Measurements from ENCODE around the gene CTSV.
"Not testable (repeated sequence)": the region's sequence is repeated elsewhere in the genome, so short reads cannot be mapped to it uniquely, and the experiment has no call there.

Gene CTSV

GRCh38 chr9:97052735-97053134 is 13.8 kb upstream of the CTSV start:
- no peak for DNase-seq
- H3K27me3 ChIP-seq (ENCODE audit: insufficient read depth, low read depth, severe bottlenecking), result no peaks in the 10 kb centered on the region
- no peaks in the 10 kb centered on the region for H3K36me3 ChIP-seq
- no peak overlapping the region for H3K27ac ChIP-seq
- no peaks in the 10 kb centered on the region for H3K9me3 ChIP-seq (ENCODE audit: severe bottlenecking)
- H3K4me3 ChIP-seq (ENCODE audit: low read depth, low read length), result no peak overlapping the region
- no peak for TF ChIP-seq CTCF (IDR thresholded peaks at IDR 0.05; ENCODE audit: low read depth, low read length)

GRCh38 chr9:97046228-97046627 is 7.3 kb upstream of the CTSV start:
- no peak for DNase-seq
- Histone ChIP-seq H3K27ac (no peak overlapping the region), H3K27me3 (ENCODE audit: insufficient read depth, low read depth, severe bottlenecking) (no peaks in the 10 kb centered on the region), H3K36me3 (no peaks in the 10 kb centered on the region), H3K4me3 (ENCODE audit: low read depth, low read length) (no peak overlapping the region), H3K9me3 (ENCODE audit: severe bottlenecking) (peaks cover 12% of the 10 kb centered on the region)
- no peak for TF ChIP-seq CTCF (IDR thresholded peaks at IDR 0.05; ENCODE audit: low read depth, low read length)

- H3K9me3 ChIP-seq (ENCODE audit: severe bottlenecking), result peaks cover 12% of the 10 kb centered on the region
- no peak for DNase-seq
- H3K36me3 ChIP-seq, result no peaks in the 10 kb centered on the region
- H3K27me3 ChIP-seq (ENCODE audit: insufficient read depth, low read depth, severe bottlenecking), result no peaks in the 10 kb centered on the region
- no peak for TF ChIP-seq CTCF (IDR thresholded peaks at IDR 0.05; ENCODE audit: low read depth, low read length)
- no peak overlapping the region for H3K27ac ChIP-seq
- H3K4me3 ChIP-seq (ENCODE audit: low read depth, low read length), result no peak overlapping the region
Observed at GRCh38 chr9:97045300-97045699, 6.4 kb upstream of the CTSV start.

GRCh38 chr9:97041898-97042297 is 3.0 kb upstream of the CTSV start:
- H3K9me3 ChIP-seq (ENCODE audit: severe bottlenecking), result peaks cover 12% of the 10 kb centered on the region
- peaks cover 5% of the 10 kb centered on the region; the same call in 1 of the 2 replicates for H3K36me3 ChIP-seq
- no peaks in the 10 kb centered on the region for H3K27me3 ChIP-seq (ENCODE audit: insufficient read depth, low read depth, severe bottlenecking)
- H3K27ac ChIP-seq, result no peak overlapping the region
- no peak for TF ChIP-seq CTCF (IDR thresholded peaks at IDR 0.05; ENCODE audit: low read depth, low read length)
- no peak overlapping the region for H3K4me3 ChIP-seq (ENCODE audit: low read depth, low read length)
- no peak for DNase-seq

- no peaks in the 10 kb centered on the region for H3K27me3 ChIP-seq (ENCODE audit: insufficient read depth, low read depth, severe bottlenecking)
- peak overlapping the region; percentile 88 for H3K4me3 ChIP-seq (ENCODE audit: low read depth, low read length)
- DNase-seq, result peak; percentile 65
- H3K9me3 ChIP-seq (ENCODE audit: severe bottlenecking), result peaks cover 12% of the 10 kb centered on the region
- TF ChIP-seq CTCF (IDR thresholded peaks at IDR 0.05; ENCODE audit: low read depth, low read length), result no peak
- H3K27ac ChIP-seq, result peak overlapping the region; percentile 76
- H3K36me3 ChIP-seq, result peaks cover 15% of the 10 kb centered on the region
Observed at GRCh38 chr9:97039514-97039860, 545 bp upstream of the CTSV start.

GRCh38 chr9:97023505-97023904 is 15.4 kb downstream of the CTSV start:
- H3K9me3 ChIP-seq (ENCODE audit: severe bottlenecking); DNase-seq; H3K36me3 ChIP-seq; H3K4me3 ChIP-seq (ENCODE audit: low read depth, low read length); H3K27me3 ChIP-seq (ENCODE audit: insufficient read depth, low read depth, severe bottlenecking); H3K27ac ChIP-seq: not testable (repeated sequence)

- peak; percentile 87 for DNase-seq
- Histone ChIP-seq H3K4me3 (ENCODE audit: low read depth, low read length) (peak overlapping the region; percentile 70), H3K27ac (peak overlapping the region; percentile 87)
- not testable (repeated sequence) for H3K27me3 ChIP-seq (ENCODE audit: insufficient read depth, low read depth, severe bottlenecking); H3K9me3 ChIP-seq (ENCODE audit: severe bottlenecking); H3K36me3 ChIP-seq
Observed at GRCh38 chr9:97013151-97014132, 25.5 kb downstream of the CTSV start.

- H3K36me3 ChIP-seq; DNase-seq; H3K9me3 ChIP-seq (ENCODE audit: severe bottlenecking); H3K27me3 ChIP-seq (ENCODE audit: insufficient read depth, low read depth, severe bottlenecking): not testable (repeated sequence)
- peak overlapping the region; percentile 75 for H3K27ac ChIP-seq
- peak overlapping the region; percentile 70 for H3K4me3 ChIP-seq (ENCODE audit: low read depth, low read length)
Observed at GRCh38 chr9:97012617-97013016, 26.3 kb downstream of the CTSV start.

- not testable (repeated sequence) for H3K27me3 ChIP-seq (ENCODE audit: insufficient read depth, low read depth, severe bottlenecking); H3K36me3 ChIP-seq; H3K9me3 ChIP-seq (ENCODE audit: severe bottlenecking); H3K4me3 ChIP-seq (ENCODE audit: low read depth, low read length); DNase-seq; H3K27ac ChIP-seq
Observed at GRCh38 chr9:97002195-97002594, 36.7 kb downstream of the CTSV start.

Data from WERI-Rb-1 (cell line).